ENCODE measurements around the gene PCP2. TPM values are rescaled to one million over a fixed set of nuclear protein-coding genes. Genes with fewer than 3 reads are reported as not detected.

Gene PCP2
- total and polyA plus RNA-seq, 2 of the 13 experiments (the other 11 are each of a cell fraction or from before 2014, with no cell fraction given) = 0.62 TPM; not detected in 1

- FAIRE-seq = no peak
- TF ChIP-seq TGIF2 (CRISPR knock-in tag; IDR thresholded peaks at IDR 0.05) = no peak
- no peak for TF ChIP-seq ZNF18 (CRISPR knock-in tag; IDR thresholded peaks at IDR 0.05; ENCODE audit: insufficient replicate concordance)
- no peak for TF ChIP-seq ZNF337 (CRISPR knock-in tag; IDR thresholded peaks at IDR 0.05; ENCODE audit: borderline replicate concordance, low read depth)
- TF ChIP-seq ISX (CRISPR knock-in tag; conservative IDR thresholded peaks at IDR 0.05) = no peak
- no peak for TF ChIP-seq ZNF160 (CRISPR knock-in tag; IDR thresholded peaks at IDR 0.05)
- no peak for TF ChIP-seq TBP (CRISPR knock-in tag; IDR thresholded peaks at IDR 0.05)
- TF ChIP-seq NR2F2 (IDR thresholded peaks at IDR 0.05; ENCODE audit: borderline replicate concordance, low read depth) = no peak
- peaks cover 59% of the 10 kb centered on the region for H4K20me1 ChIP-seq (ENCODE audit: insufficient read depth, low read length)
- H3K4me2 ChIP-seq (ENCODE audit: low read depth, low read length) = no peak overlapping the region
- H3K9ac ChIP-seq (ENCODE audit: insufficient read depth, low read depth, low read length) = no peak overlapping the region
- H3K79me2 ChIP-seq (ENCODE audit: insufficient read depth, low read length) = peaks cover 65% of the 10 kb centered on the region
- no peak overlapping the region for H2AFZ ChIP-seq (ENCODE audit: low read length)
- no peak overlapping the region for H3K27ac ChIP-seq (ENCODE audit: extremely low read length, insufficient read depth, low read length)
- H3K4me1 ChIP-seq (ENCODE audit: insufficient read depth, low read length) = peaks cover 18% of the 10 kb centered on the region
- POLR2A ChIA-PET = no interaction called here
- CTCF ChIA-PET (ENCODE audit: low intra/inter-chr PET ratio, low total read pairs) = no interaction called here
- BruUV-seq (replicated peaks) = no TSS peak
- H3K27me3 ChIP-seq (ENCODE audit: control insufficient read depth in 1 of 2, insufficient read depth in 2 of 2, low read length in 2 of 2) = no peaks in the 10 kb centered on the region
- H3K4me3 ChIP-seq (replicated peaks in 1 of 3; ENCODE audit: insufficient read depth in 1 of 3, low read depth in 2 of 3, low read length in 3 of 3) = no peak overlapping the region
- in situ Hi-C loops (cut with HindIII; ENCODE audit: extremely low pct_ligation_motif_present, low pct_unique_long_range_greater_than_20kb) (no loop called here), intact Hi-C loops (cut with micrococcal nuclease; ENCODE audit: unreplicated experiment) (no loop called here)
- H3K36me3 ChIP-seq (replicated peaks in 1 of 2; ENCODE audit: control insufficient read depth in 1 of 2, insufficient read depth in 2 of 2, low read length in 2 of 2) = peaks cover 12 to 26% of the 10 kb centered on the region in 2 experiments; a peak in 4 of 5 replicates
- no peaks in the 10 kb centered on the region for H3K9me3 ChIP-seq (ENCODE audit: low read length)
- ATAC-seq = no peak
- no peak for DNase-seq (ENCODE audit: low spot score)
Observed at GRCh38 chr19:7600721-7601120, 32.8 kb downstream of the PCP2 start.

GRCh38 chr19:7598180-7598579, 35.3 kb downstream of the PCP2 start:
- no peak for DNase-seq (ENCODE audit: low spot score)
- H3K9me3 ChIP-seq (ENCODE audit: low read length) = no peaks in the 10 kb centered on the region
- H3K27ac ChIP-seq (ENCODE audit: extremely low read length, insufficient read depth, low read length) = no peak overlapping the region
- peaks cover 41% of the 10 kb centered on the region for H3K4me1 ChIP-seq (ENCODE audit: insufficient read depth, low read length)
- no peak for ATAC-seq
- no peak overlapping the region for H3K9ac ChIP-seq (ENCODE audit: insufficient read depth, low read depth, low read length)
- BruUV-seq (replicated peaks) = no TSS peak
- H3K4me3 ChIP-seq (replicated peaks in 1 of 3; ENCODE audit: insufficient read depth in 1 of 3, low read depth in 2 of 3, low read length in 3 of 3) = no peak overlapping the region
- H3K27me3 ChIP-seq (ENCODE audit: control insufficient read depth in 1 of 2, insufficient read depth in 2 of 2, low read length in 2 of 2) = no peaks in the 10 kb centered on the region
- H2AFZ ChIP-seq (ENCODE audit: low read length) = no peak overlapping the region
- no peak overlapping the region for H3K4me2 ChIP-seq (ENCODE audit: low read depth, low read length)
- 73% methylated on average over 6 of the region's 6 CpGs for WGBS (ENCODE audit: low lambda C conversion rate)
- in situ Hi-C loops (cut with HindIII; ENCODE audit: extremely low pct_ligation_motif_present, low pct_unique_long_range_greater_than_20kb) = no loop called here
- intact Hi-C loops (cut with micrococcal nuclease; ENCODE audit: unreplicated experiment) = no loop called here
- no peak for FAIRE-seq
- peaks cover 2 to 13% of the 10 kb centered on the region in 2 experiments; a peak in 3 of 5 replicates for H3K36me3 ChIP-seq (replicated peaks in 1 of 2; ENCODE audit: control insufficient read depth in 1 of 2, insufficient read depth in 2 of 2, low read length in 2 of 2)
- CTCF ChIA-PET (ENCODE audit: low intra/inter-chr PET ratio, low total read pairs) = no interaction called here
- H3K79me2 ChIP-seq (ENCODE audit: insufficient read depth, low read length) = peaks cover 51% of the 10 kb centered on the region
- peaks cover 43% of the 10 kb centered on the region for H4K20me1 ChIP-seq (ENCODE audit: insufficient read depth, low read length)
- POLR2A ChIA-PET = interaction anchor here (1.0 kb wide), 2 partner anchors 10 to 30 kb away, joined by 3 read pairs; no protein-coding TSS in a partner anchor
- no peak for TF ChIP-seq CC2D1A (CRISPR knock-in tag; IDR thresholded peaks at IDR 0.05)
- no peak for TF ChIP-seq DMTF1 (CRISPR knock-in tag; IDR thresholded peaks at IDR 0.05)
- no peak for TF ChIP-seq FOXC1 (CRISPR knock-in tag; IDR thresholded peaks at IDR 0.05; ENCODE audit: borderline replicate concordance)
- TF ChIP-seq SOX13 (IDR thresholded peaks at IDR 0.05) = no peak
- TF ChIP-seq SOX13 (CRISPR knock-in tag; conservative IDR thresholded peaks at IDR 0.05 in 1 of 2, IDR thresholded peaks at IDR 0.05 in 1 of 2) = no peak
- TF ChIP-seq KLF12 (CRISPR knock-in tag; IDR thresholded peaks at IDR 0.05; ENCODE audit: borderline replicate concordance) = no peak
- no peak for TF ChIP-seq MIER2 (CRISPR knock-in tag; IDR thresholded peaks at IDR 0.05)
